Measurements from ENCODE around the gene PRPF38A. TPM values are rescaled to one million over a fixed set of nuclear protein-coding genes. Genes with fewer than 3 reads are reported as not detected.
"Not testable (repeated sequence)": the region's sequence is repeated elsewhere in the genome, so short reads cannot be mapped to it uniquely, and the experiment has no call there.

PRPF38A gene, protein sequence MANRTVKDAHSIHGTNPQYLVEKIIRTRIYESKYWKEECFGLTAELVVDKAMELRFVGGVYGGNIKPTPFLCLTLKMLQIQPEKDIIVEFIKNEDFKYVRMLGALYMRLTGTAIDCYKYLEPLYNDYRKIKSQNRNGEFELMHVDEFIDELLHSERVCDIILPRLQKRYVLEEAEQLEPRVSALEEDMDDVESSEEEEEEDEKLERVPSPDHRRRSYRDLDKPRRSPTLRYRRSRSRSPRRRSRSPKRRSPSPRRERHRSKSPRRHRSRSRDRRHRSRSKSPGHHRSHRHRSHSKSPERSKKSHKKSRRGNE
- 9.4 and 21.8 TPM in 2 replicates for total RNA-seq (2014; rRNA removed; shearing (Covaris generic); ENCODE audit: low replicate concordance)

DNA sequence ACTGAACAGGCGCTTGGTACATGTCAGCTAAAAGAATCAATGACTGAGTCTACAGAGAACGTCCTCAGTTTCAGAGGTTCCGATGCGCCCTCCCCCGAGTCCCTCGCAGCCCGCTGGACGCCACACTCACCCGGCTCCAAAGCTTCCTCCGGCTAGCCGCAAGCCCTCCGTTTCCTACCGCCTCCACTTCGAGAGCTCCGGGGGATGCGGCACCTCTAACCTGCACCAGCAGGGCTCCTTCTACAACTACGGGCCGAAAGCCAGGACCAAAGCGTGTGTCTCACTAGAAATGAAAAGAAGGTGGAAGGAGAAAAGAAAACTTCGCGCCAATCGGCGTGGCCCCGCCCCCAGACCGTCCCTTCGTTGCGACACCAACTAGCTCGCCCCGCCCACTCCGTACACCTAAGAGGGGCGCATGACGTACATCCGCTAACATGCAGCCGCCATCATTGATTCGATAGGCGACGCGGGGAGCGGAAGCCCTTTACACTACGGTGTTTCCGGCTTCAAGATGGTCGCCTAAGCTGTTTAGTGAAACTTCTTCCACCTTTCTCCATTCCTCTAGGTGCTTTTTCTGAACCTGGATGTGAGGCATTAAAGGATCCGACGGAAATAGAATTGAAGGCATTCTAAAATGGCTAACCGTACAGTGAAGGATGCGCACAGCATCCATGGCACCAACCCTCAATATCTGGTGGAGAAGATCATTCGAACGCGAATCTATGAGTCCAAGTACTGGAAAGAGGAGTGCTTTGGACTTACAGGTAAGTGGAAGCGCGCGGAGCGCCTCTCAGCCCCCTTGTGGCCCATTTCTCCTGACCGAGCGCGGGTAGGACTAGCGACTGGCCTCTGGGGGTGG is at the start of gene PRPF38A, which contains the start of gene ORC1:
Gene PRPF38A, plus strand, starts transcription at position 487 of the 859 bp plus-strand sequence. Its CDS starts 148 bp downstream, at position 635.
Gene ORC1, minus strand, starts transcription at position 308 of the 859 bp plus-strand sequence. CDS start 2,200 bp downstream, outside the sequence.
- in situ Hi-C loops (cut with HindIII; ENCODE audit: low pct_unique_long_range_greater_than_20kb, low sequenced_read_pairs): no loop called here
- peak; percentile 91 for DNase-seq (ENCODE audit: low read depth)

DNA sequence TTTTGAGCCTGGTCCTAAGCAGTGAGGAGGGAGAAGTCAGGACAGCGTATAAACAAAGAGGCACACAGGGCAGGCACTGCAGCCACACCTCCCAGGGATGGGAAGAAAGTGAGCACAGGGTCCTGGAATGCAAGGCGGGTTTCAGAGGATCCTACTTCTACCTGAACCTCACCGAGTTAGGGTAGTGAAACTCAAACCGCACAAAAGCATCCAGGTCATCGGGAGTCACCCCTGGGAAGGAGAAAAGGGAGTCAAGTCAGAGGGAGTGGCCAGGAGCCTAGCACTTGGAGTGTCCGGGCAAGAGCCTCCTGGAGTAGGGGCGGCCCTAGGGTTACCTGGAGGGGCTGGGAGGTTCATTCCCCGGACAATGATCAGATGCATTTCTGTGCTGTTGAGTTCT is 49.0 kb upstream of the PRPF38A start:
- DNase-seq (ENCODE audit: low read depth): no peak
- in situ Hi-C loops (cut with HindIII; ENCODE audit: low pct_unique_long_range_greater_than_20kb, low sequenced_read_pairs): no loop called here

DNA sequence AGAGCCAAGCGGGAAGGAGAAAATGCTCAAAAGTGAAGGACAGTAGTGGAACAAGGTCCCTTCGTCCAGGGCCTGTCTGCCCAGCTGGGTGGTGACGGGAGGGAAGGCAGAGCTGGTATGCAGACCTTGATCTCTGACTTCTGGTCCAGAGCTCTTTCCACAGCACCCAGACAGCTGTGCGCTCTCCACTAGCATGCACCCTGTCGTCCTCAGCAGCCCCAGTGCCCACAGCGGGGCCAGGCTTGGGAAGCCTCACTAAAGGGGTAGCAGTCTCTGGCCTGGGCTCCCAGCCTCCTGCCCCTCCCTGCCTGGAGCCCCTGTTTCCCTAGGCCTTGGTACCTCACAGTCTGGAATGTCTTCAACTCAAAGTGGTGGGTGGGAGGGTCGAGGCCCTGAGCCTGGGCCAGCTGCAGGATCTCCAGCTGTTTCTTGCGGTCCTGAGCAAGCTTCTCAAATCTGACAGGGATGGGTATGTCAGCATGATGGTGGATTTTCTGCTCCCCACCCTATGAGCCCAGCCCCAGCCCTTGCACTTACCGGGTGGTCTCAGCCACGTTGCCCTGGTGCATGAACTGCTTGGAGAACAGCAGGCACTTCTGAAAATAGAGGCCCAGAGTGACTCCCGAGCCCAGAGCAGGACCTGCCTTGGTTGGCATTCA is 48.4 kb upstream of the PRPF38A start:
- DNase-seq (ENCODE audit: low read depth): no peak
- in situ Hi-C loops (cut with HindIII; ENCODE audit: low pct_unique_long_range_greater_than_20kb, low sequenced_read_pairs): no loop called here

DNA sequence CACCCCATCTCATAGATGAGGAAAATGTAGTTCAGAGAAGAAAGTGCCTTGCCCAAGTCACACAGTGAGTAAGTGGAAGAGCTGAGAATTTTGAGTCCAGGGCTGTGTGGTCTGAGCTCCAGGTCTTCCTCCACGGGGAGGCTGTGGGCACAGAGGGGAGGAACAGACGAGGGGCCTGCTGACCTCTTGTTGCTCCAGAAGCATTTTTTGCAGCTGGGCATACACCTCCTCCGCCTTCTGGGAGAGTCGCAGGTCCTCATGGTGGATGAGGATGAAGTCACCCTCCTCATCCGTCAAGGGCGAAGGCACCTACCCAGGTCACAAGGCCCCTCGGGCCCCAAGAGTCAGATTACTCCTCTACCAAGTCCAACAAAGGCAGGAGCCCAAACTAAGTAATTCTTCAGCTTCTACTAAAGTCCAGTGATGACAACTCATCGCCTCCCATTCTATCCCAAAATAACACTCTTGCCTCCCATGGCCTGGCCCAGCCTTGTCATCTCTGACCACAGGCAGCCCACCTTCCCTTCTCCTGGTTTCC is 47.5 kb upstream of the PRPF38A start:
- DNase-seq (ENCODE audit: low read depth): no peak
- in situ Hi-C loops (cut with HindIII; ENCODE audit: low pct_unique_long_range_greater_than_20kb, low sequenced_read_pairs): no loop called here

DNA sequence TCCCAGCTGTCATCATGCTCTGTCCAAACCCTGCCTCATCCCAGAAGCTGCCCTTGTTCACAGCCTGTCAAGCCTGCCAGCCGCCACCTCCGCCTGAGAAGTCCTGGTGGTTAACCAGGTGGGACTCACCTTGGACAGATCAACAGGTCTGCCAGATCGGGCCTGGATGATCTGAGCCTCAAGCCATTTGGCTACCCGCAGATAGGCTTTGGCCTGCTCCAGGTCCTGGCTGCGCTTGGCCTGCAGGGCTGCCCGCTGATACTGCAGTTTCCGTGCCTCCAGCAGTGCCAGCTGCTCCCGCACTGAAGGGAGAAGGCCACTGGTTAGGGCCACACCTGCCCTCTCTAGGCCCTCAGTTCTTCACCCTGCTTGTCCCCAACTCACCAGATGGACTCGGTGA is 47.0 kb upstream of the PRPF38A start:
- DNase-seq (ENCODE audit: low read depth): no peak
- in situ Hi-C loops (cut with HindIII; ENCODE audit: low pct_unique_long_range_greater_than_20kb, low sequenced_read_pairs): no loop called here

DNA sequence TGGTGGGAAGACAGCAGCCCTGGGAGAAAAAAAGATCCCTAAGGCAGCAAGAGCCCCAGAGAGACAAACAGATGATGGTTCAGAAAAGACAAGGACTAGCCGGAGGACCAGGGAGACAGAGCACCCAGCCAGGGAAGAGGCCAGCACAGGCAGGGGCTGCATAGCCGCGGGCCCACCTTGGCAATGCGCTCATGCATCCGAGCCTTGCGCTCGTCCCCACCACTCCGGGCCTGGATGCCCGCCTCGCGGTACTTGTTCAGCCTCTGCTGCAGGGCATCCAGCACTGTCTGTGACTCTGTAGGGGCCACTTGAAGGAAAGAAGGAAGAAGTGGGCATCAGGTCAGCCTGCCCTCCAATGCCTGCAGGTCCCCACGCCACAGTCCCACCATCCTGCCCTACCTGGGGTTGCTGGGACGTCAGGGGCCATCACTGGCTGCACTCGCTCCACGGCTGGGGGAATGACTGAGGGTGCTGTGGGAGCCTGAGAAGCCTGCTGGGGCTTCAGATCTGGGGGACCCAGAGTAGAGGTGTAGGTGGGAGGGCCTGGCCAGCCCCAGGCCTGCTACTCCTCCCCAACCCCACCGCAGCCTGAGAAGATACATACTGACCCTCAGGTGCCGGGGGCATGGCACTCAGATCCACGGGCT is 45.4 kb upstream of the PRPF38A start:
- no peak for DNase-seq (ENCODE audit: low read depth)
- in situ Hi-C loops (cut with HindIII; ENCODE audit: low pct_unique_long_range_greater_than_20kb, low sequenced_read_pairs): no loop called here

DNA sequence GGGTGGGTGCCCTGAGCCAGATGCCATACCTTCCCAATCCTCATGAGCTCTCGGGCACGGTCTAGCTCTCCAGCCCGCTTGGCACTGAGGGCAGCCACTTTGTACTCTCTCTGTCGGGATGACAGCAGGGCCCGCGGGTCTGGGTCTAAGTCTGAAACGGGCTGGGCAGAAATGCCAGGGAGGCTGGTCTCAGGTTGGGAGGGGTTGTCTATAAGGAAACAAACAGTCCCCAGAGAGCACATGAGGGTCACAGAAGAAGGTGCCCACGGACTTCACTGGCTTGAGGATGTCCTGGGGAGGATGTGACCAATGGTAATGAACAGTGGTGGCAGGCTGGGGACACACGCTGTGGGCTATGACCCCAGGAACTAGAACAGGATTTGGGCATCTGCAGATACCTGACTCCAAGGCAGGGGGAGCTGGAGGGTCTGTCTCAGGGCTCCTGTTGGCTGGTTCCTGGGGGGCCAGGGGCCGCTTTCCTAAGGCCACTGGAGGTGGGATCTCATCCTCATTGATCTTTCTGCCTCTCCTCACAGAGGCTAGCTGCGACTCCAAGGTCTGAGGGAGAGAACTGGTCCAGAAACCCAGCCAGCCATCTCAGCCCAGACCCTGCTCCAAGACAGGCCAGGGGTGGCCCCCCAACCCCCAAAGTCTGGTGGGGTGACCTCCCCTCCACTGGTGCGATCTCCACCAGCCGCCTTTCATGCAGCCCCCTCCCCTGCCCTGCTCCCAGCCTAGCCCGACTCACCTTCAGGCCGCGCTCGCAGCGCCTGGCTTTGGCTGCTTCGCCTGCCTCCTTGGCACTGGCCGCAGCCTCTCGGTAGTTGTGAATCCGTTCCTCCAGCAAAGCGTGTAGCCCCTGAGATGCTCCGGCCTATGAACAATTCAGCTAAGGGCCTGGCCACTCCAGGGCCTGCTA is 44.5 kb upstream of the PRPF38A start:
- no peak for DNase-seq (ENCODE audit: low read depth)
- in situ Hi-C loops (cut with HindIII; ENCODE audit: low pct_unique_long_range_greater_than_20kb, low sequenced_read_pairs): no loop called here

DNA sequence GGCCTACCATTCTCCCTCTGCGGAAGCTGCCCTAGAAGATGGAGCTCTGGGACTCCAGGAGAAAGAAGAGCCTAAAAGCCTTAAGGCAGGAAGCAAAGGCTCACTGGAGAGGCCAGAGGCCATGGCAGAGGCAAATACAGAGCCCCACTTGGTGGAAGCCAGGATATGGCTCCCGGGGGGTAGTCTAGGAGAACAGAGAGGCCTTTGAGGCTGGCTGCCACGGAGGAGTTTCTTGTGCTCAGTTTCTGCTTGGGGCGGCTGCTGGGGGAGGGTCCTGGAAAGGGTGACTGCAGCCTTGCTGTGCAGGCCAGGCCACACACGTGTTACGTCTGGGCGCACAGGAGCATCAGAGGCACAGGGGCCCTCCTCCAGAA is 43.8 kb upstream of the PRPF38A start:
- DNase-seq (ENCODE audit: low read depth): no peak
- in situ Hi-C loops (cut with HindIII; ENCODE audit: low pct_unique_long_range_greater_than_20kb, low sequenced_read_pairs): no loop called here

DNA sequence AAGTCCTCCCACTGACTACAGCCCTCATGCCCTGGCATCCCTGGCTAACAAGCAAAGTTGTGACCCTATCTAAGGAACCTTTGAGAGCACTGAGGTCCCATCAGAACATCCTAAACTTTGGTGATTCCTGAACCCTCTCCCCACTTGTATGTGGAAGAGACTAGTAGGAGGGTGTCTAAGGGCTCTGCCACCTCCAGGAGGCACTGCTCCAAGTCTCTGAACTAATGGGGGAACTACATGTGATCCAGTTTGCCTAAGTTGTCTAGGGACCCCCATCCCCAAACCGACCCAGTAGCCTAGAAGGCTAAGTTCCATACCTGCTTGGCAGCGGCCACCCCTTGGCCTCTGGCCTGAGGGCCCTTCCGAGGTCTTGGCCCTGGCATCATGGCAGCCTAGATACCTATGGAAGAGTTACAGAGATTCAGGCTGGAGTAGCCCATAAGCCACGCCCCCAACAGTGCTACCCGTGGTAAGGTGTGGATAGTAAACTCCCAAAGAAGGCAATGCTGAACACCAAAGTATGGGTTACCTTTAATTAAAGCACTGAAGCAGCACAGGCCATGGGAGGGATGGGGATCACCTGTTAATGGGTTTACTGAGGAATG is 40.1 kb upstream of the PRPF38A start:
- in situ Hi-C loops (cut with HindIII; ENCODE audit: low pct_unique_long_range_greater_than_20kb, low sequenced_read_pairs): no loop called here

DNA sequence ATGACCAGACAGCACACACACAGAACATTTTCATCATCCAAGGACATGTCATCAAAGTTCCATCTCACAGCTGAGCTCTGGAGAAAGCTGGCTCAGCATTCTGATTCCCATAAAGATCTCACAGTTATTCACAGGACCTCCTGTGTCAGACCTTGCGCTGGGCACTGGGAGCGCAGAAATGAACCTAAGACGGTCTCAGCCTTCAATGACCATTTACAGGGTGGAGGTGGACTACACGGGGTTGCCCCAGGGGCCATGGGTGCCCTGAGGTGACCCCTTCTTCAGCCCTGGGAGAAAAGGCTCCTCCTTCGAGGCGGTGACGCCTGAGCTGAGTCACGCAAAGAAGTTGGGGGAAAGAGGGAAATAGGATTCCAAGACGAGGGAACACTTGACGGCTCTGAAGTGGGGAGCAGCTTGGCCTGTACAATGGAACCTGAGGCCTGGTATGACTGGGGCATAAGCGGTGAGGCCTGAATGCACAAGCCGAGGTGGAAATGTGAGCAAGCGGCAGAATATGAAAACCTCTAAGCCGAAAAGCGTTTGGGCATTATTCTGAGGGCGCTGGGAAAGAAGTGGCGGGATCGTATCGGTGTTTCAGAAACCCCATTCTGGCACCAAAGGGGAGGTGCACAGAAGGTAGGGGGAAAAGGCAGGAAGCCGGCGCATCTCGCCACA is 39.2 kb upstream of the PRPF38A start:
- DNase-seq (ENCODE audit: low read depth): peak; percentile 72
- in situ Hi-C loops (cut with HindIII; ENCODE audit: low pct_unique_long_range_greater_than_20kb, low sequenced_read_pairs): no loop called here

More for the DNA sequence above, 40.1 kb upstream of the PRPF38A start:
- DNase-seq (ENCODE audit: low read depth): no peak

DNA sequence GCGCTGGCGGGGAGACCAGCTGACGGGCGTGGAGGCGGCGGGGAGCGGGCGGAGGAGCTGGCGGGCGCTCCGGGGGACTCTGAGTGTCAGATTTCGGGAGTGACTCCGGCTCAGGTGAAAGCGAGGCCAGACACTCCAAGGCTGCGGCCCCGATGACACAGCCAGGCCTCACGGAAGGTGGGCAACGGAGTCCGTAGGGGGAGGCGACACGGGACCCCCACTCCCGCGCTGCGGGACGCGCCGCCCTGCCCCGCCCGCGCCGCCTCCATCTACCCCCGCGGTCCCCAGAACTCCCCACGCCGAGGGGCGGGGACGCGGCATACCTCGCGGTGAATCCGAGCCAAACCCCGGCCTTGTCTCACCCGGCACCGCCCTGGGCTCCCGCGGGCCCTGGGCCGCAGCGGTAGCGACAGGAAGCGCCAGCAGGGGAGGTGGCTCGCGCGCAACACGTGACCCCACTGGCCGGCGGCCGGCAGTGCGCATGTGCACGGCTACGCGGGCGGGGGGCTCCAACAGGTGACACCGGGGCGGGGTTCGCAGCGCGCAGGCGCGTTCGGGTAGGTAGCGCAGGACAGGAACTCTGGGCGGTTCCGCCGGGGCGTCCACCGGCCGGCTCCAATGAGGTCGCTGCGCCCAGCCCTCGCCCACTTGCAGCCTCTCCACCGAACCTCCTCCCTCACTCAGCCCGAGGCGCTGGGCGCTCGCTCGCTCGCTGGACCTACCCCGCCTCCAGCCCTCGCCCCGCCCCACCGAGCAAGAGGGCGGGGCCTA is 38.5 kb upstream of the PRPF38A start, which contains the start of gene CC2D1B:
Gene CC2D1B, minus strand, starts transcription at position 460 of the 771 bp plus-strand sequence. CDS start 1,585 bp downstream, outside the sequence.
- peak; percentile 99 for DNase-seq (ENCODE audit: low read depth)
- in situ Hi-C loops (cut with HindIII; ENCODE audit: low pct_unique_long_range_greater_than_20kb, low sequenced_read_pairs): no loop called here

DNA sequence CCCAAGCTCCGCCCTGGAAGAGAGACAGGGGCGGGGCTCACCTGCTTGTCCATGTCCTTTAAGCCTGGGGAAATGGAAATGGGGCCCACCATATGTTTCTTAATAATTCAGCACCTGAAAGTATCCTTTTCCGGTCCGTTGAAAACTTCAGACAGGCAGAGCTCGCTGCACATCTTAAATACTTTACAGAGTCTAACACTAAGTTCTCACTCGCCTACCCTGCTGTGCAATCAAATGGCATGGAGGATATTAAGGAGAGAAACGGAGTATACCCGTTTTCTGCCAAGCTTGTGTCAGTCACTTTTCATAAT is 37.9 kb upstream of the PRPF38A start:
- DNase-seq (ENCODE audit: low read depth): no peak
- in situ Hi-C loops (cut with HindIII; ENCODE audit: low pct_unique_long_range_greater_than_20kb, low sequenced_read_pairs): no loop called here

DNA sequence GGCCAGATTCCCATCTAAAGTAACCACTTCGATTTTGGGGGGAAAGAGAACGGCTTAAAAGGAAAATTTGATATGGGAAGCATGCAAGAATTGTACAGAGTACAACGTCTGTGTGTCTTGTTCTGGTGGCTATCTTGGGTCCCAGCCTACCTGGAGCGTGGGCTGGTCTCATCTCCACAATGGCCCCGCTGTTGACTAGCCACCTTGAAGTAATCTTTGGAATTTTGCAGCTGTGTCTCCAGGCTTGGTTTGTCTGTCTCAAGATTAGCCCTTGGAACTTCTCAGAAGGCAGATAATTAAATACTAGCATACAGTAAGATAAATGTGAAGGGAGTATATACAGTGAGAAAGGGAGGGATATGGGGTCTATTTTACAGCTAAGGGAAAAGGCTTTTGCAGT is 37.1 kb upstream of the PRPF38A start:
- in situ Hi-C loops (cut with HindIII; ENCODE audit: low pct_unique_long_range_greater_than_20kb, low sequenced_read_pairs): no loop called here
- DNase-seq (ENCODE audit: low read depth): no peak

DNA sequence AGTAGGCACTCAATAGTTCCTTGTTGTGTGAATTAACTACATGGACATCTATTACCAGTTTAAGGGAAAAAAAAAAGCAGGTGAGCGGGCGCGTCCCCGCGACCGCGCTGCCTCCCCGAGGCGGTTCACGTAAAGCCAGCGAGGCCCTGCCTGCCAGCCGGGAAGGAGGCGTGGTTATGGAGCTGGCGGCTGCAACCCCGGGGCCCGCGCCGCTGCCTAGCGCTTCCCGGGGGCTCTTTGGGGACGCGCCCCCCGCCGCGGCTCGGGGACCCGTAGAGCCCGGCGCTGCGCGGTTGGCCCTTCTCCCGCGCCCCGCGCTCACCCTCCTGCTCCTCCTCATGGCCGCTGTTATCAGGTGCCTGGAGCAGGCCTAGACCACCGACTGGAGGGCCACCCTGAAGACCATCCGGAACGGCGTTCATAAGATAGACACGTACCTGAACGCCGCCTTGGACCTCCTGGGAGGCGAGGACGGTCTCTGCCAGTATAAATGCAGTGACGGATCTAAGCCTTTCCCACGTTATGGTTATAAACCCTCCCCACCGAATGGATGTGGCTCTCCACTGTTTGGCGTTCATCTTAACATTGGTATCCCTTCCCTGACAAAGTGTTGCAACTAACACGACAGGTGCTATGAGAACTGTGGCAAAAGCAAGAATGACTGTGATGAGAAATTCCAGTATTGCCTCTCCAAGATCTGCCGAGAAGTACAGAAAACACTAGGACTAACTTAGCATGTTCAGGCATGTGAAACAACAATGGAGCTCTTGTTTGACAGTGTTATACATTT is 35.8 kb upstream of the PRPF38A start:
- in situ Hi-C loops (cut with HindIII; ENCODE audit: low pct_unique_long_range_greater_than_20kb, low sequenced_read_pairs): no loop called here
- peak; percentile 62 for DNase-seq (ENCODE audit: low read depth)

DNA sequence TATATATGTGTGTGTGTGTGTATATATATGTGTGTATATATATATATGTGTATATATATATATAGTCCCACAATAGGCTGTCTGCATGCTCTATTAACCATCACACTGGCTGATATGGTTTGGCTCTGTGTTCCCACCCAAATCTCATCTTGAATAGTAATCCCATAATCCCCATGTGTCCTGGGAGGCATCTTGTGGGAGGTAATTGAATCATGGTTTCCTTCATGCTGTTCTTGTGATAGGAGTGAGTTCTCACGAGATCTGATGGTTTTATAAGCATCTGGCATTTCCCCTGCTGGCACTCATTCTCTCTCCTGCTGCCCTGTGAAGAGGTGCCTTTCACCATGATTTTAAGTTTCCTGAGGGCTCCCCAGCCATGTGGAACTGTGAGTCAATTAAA is 34.6 kb upstream of the PRPF38A start:
- in situ Hi-C loops (cut with HindIII; ENCODE audit: low pct_unique_long_range_greater_than_20kb, low sequenced_read_pairs); DNase-seq (ENCODE audit: low read depth): not testable (repeated sequence)

All from Caki2 (cell line).